PC-9 (cell line): Measurements from ENCODE around the gene PRKAA2. TPM values are rescaled to one million over a fixed set of nuclear protein-coding genes. Genes with fewer than 3 reads are reported as not detected.

ENCODE experiments used
- BruUV-seq: library from RNA; stranded (reverse); fragments of 400-500 nt; replicated peaks from 2 replicates; lab custom pipeline; 2021; lab: Mats Ljungman, UMichigan
- CTCF ChIA-PET: fragments of 300-600 bp; sonication (Branson Sonifier 250); formaldehyde crosslinking; loops from one replicate; lab custom pipeline; 2022; ENCODE audit warnings: antibody characterized with exemption; lab: Charles Lee
- POLR2A ChIA-PET: fragments of 300-600 bp; sonication (Branson Sonifier 250); formaldehyde crosslinking; loops from one replicate; lab custom pipeline; 2022; ENCODE audit warnings: antibody characterized with exemption; ENCODE audit not compliant: unreplicated experiment; lab: Charles Lee
- DNase-seq, 2 experiments: peaks; one replicate each; pipeline versions ENCODE4 v3.0.0 to v3.0.0-alpha.2; 2015 to 2022; ENCODE audit warnings: mixed read lengths in 1 of 2
- H2AFZ ChIP-seq: fragments of 200-600 bp; sonication (generic); 2 replicates; pipeline ENCODE4 v1.8.1; 2017; ENCODE audit warnings: antibody characterized with exemption
- H3F3A ChIP-seq: fragments of 200-600 bp; sonication (generic); 2 replicates; pipeline ENCODE4 v1.8.1; 2017; ENCODE audit warnings: antibody characterized with exemption, mild to moderate bottlenecking, low read depth; ENCODE audit not compliant: insufficient read depth
- H3K27ac ChIP-seq: fragments of 200-600 bp; sonication (generic); 2 replicates; pipeline ENCODE4 v1.6.1; 2016; ENCODE audit warnings: mixed run types
- H3K27me3 ChIP-seq: fragments of 200-600 bp; sonication (generic); 2 replicates; pipeline ENCODE4 v1.6.1; 2016; ENCODE audit warnings: low read depth, mixed run types; ENCODE audit not compliant: insufficient read depth
- H3K36me3 ChIP-seq: fragments of 200-600 bp; sonication (generic); 2 replicates; pipeline ENCODE4 v1.6.1; 2016; ENCODE audit warnings: low read depth, mixed run types
- H3K4me1 ChIP-seq: fragments of 200-600 bp; sonication (generic); replicated peaks from 2 replicates; pipeline ENCODE4 v1.6.1; 2016; ENCODE audit warnings: mixed run types; ENCODE audit not compliant: insufficient read depth
- H3K4me2 ChIP-seq: fragments of 200-600 bp; sonication (generic); 2 replicates; pipeline ENCODE4 v1.6.1; 2017; ENCODE audit warnings: mixed run types
- H3K4me3 ChIP-seq: fragments of 200-600 bp; sonication (generic); 2 replicates; pipeline ENCODE4 v1.6.1; 2016; ENCODE audit warnings: mixed run types
- H3K79me2 ChIP-seq: fragments of 200-600 bp; sonication (generic); 2 replicates; pipeline ENCODE4 v1.6.1; 2017; ENCODE audit warnings: low read depth, mixed run types
- H3K9me2 ChIP-seq: fragments of 200-600 bp; sonication (generic); 2 replicates; pipeline ENCODE4 v1.8.1; 2017; ENCODE audit warnings: mild to moderate bottlenecking; ENCODE audit not compliant: insufficient read depth
- H3K9me3 ChIP-seq: fragments of 200-600 bp; sonication (generic); 2 replicates; pipeline ENCODE4 v1.8.1; 2016; ENCODE audit warnings: low read depth; ENCODE audit not compliant: insufficient read depth
- H4K20me1 ChIP-seq: fragments of 200-600 bp; sonication (generic); 2 replicates; pipeline ENCODE4 v1.8.1; 2017; ENCODE audit not compliant: insufficient read depth
- CTCF ChIP-seq: fragments of 200-600 bp; sonication (generic); conservative IDR thresholded peaks from 2 replicates; pipeline ENCODE4 v1.6.1; 2017; ENCODE audit warnings: mixed run types, antibody characterized with exemption, mild to moderate bottlenecking, moderate library complexity
- EZH2 ChIP-seq: fragments of 200-600 bp; sonication (generic); IDR thresholded peaks from 2 replicates; pipeline ENCODE4 v1.8.0; 2017; ENCODE audit warnings: antibody characterized with exemption, low read depth
- intact Hi-C: fragments of 100-400 bp; cut with micrococcal nuclease; formaldehyde crosslinking; loops from one replicate; pipeline ENCODE4 v1.10.0; 2022; ENCODE audit not compliant: unreplicated experiment
- total RNA-seq: library from RNA; stranded (reverse); gene quantifications from 2 replicates; pipeline ENCODE4 v1.2.3, GENCODE V29; 2021

Gene PRKAA2
- total RNA-seq, 1 experiment from 2014 or later: 5.0 TPM

GRCh38 chr1:56631901-56632300 lies 13.2 kb upstream of the PRKAA2 start:
- TF ChIP-seq EZH2 (no peak), CTCF (no peak)

GRCh38 chr1:56634981-56635380 lies 10.1 kb upstream of the PRKAA2 start:
- POLR2A ChIA-PET: interaction anchor here (0.7 kb wide), 1 partner anchor 1457 kb away, joined by 5 read pairs; no protein-coding TSS in a partner anchor
- Histone ChIP-seq H3K9me3 (no peaks in the 10 kb centered on the region), H3F3A (no peaks in the 10 kb centered on the region), H3K4me1 (no peaks in the 10 kb centered on the region), H3K79me2 (no peaks in the 10 kb centered on the region), H3K9me2 (no peaks in the 10 kb centered on the region), H3K4me3 (no peak overlapping the region), H4K20me1 (no peaks in the 10 kb centered on the region), H3K36me3 (no peaks in the 10 kb centered on the region), H3K27me3 (no peaks in the 10 kb centered on the region), H3K4me2 (no peak overlapping the region), H2AFZ (no peak overlapping the region), H3K27ac (no peak overlapping the region)
- intact Hi-C loops: no loop called here
- BruUV-seq: no TSS peak
- DNase-seq: no peak
- TF ChIP-seq EZH2 (no peak), CTCF (no peak)
- CTCF ChIA-PET: no interaction called here

More at GRCh38 chr1:56631901-56632300, 13.2 kb upstream of the PRKAA2 start:
- Histone ChIP-seq H3K9me3 (no peaks in the 10 kb centered on the region), H3K4me1 (no peaks in the 10 kb centered on the region), H3K9me2 (no peaks in the 10 kb centered on the region), H3K79me2 (no peaks in the 10 kb centered on the region), H3F3A (no peaks in the 10 kb centered on the region), H3K27me3 (no peaks in the 10 kb centered on the region), H4K20me1 (no peaks in the 10 kb centered on the region), H2AFZ (no peak overlapping the region), H3K4me3 (no peak overlapping the region), H3K27ac (no peak overlapping the region), H3K4me2 (no peak overlapping the region), H3K36me3 (no peaks in the 10 kb centered on the region)
- intact Hi-C loops: no loop called here
- no TSS peak for BruUV-seq
- POLR2A ChIA-PET: no interaction called here
- CTCF ChIA-PET: no interaction called here
- no peak for DNase-seq

- no peaks in the 10 kb centered on the region for H3K79me2 ChIP-seq
- no peak overlapping the region for H3K4me3 ChIP-seq
- no peaks in the 10 kb centered on the region for H4K20me1 ChIP-seq
- TF ChIP-seq CTCF: no peak
- TF ChIP-seq EZH2: no peak
- no peaks in the 10 kb centered on the region; the same call in 1 of the 2 replicates for H3F3A ChIP-seq
- no peaks in the 10 kb centered on the region for H3K9me3 ChIP-seq
- H3K27ac ChIP-seq: no peak overlapping the region
- POLR2A ChIA-PET: no interaction called here
- CTCF ChIA-PET: no interaction called here
- no peak overlapping the region for H2AFZ ChIP-seq
- no peak for DNase-seq
- no peaks in the 10 kb centered on the region for H3K36me3 ChIP-seq
- H3K27me3 ChIP-seq: no peaks in the 10 kb centered on the region
- H3K9me2 ChIP-seq: no peaks in the 10 kb centered on the region
- intact Hi-C loops: no loop called here
- no peak overlapping the region for H3K4me2 ChIP-seq
- BruUV-seq: no TSS peak
- H3K4me1 ChIP-seq: peaks cover 3% of the 10 kb centered on the region; the same call in 1 of the 2 replicates
These were observed 6.9 kb upstream of the PRKAA2 start for GRCh38 chr1:56638248-56638647.
